HepG2 (cell line): ENCODE measurements around the gene WFDC1.

Experiments
- RELA ChIP-seq: sonication (generic); formaldehyde crosslinking; IDR thresholded peaks from 2 replicates; pipeline ENCODE4 v1.4.0; 2020; ENCODE audit warnings: missing genetic modification reagents
- ZFP1 ChIP-seq: IDR thresholded peaks from 2 replicates; pipeline ENCODE4 v1.6.1; 2016
- TF ChIP-seq, protein P1 (sequence below): sonication (generic); formaldehyde crosslinking; IDR thresholded peaks from 2 replicates; pipeline ENCODE4 v1.5.0; 2020; ENCODE audit warnings: mild to moderate bottlenecking, missing genetic modification reagents, moderate library complexity

DNA sequence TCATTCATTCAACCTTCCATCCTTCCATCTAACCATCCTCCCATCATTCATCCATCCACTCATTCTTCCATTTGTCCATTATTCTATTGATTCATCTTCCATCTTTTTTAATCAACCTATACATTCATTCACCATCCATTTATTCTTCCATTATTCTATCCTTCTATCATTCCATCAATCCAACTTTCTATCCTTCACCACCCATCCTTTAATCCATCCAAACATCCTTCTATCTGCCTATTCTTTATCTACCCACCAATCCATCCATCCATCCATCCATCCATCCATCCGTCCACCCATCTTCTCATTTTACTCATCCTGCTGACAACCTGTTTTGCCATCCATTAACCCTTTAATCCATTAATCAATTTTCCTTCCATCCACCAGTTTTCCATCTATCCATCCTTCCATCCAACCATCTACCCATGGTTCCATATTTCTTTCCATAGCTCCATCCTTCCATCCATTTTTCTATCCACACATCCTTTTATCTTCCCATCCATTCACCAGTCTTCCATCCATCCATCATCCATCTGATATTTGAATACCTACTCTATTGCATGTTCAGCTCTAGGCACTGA, 21.8 kb upstream of the WFDC1 start:
- TF ChIP-seq RELA (CRISPR knock-in tag) = no peak
- TF ChIP-seq ZFP1 (CRISPR knock-in tag) = no peak
- TF ChIP-seq, protein P1, sequence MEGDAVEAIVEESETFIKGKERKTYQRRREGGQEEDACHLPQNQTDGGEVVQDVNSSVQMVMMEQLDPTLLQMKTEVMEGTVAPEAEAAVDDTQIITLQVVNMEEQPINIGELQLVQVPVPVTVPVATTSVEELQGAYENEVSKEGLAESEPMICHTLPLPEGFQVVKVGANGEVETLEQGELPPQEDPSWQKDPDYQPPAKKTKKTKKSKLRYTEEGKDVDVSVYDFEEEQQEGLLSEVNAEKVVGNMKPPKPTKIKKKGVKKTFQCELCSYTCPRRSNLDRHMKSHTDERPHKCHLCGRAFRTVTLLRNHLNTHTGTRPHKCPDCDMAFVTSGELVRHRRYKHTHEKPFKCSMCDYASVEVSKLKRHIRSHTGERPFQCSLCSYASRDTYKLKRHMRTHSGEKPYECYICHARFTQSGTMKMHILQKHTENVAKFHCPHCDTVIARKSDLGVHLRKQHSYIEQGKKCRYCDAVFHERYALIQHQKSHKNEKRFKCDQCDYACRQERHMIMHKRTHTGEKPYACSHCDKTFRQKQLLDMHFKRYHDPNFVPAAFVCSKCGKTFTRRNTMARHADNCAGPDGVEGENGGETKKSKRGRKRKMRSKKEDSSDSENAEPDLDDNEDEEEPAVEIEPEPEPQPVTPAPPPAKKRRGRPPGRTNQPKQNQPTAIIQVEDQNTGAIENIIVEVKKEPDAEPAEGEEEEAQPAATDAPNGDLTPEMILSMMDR = no peak
